IMR-90 (cell line): ENCODE data around the gene TOMM40. TPM values are rescaled to one million over a fixed set of nuclear protein-coding genes. Genes with fewer than 3 reads are reported as not detected.

Experiments
- ATAC-seq: fragments of 200-7000 bp; cut with Tn5 transposase; 2 replicates; pipeline ENCODE4 v1.9.1; 2020; ENCODE audit warnings: low read depth, mild to moderate bottlenecking, moderate library complexity
- BruUV-seq: library from RNA; stranded (reverse); fragments of 400-500 nt; replicated peaks from 2 replicates; lab custom pipeline; 2021; lab: Mats Ljungman, UMichigan
- CTCF ChIA-PET: fragments of 300-600 bp; formaldehyde crosslinking; extraction: SDS; loops from one replicate; lab custom pipeline; 2021; ENCODE audit warnings: antibody characterized with exemption; lab: Yijun Ruan, JAX
- POLR2A ChIA-PET: fragments of 300-600 bp; sonication (Branson Sonifier 250); formaldehyde crosslinking; loops from one replicate; lab custom pipeline; 2022; ENCODE audit warnings: antibody characterized with exemption; ENCODE audit not compliant: unreplicated experiment; lab: Charles Lee
- DNase-seq: peaks from one replicate; pipeline ENCODE4 v3.0.0; 2013
- H2AFZ ChIP-seq: replicated peaks from 2 replicates; pipeline ENCODE3; 2013; ENCODE audit warnings: low read length, mild to moderate bottlenecking; ENCODE audit not compliant: poor library complexity
- H2AK5ac ChIP-seq: 2 replicates; pipeline ENCODE4 v1.6.1; 2013; ENCODE audit warnings: low read depth, low read length, inconsistent platforms
- H2AK9ac ChIP-seq: replicated peaks from 2 replicates; pipeline ENCODE3; 2013; ENCODE audit warnings: mild to moderate bottlenecking, low read depth, low read length, moderate library complexity; ENCODE audit not compliant: poor library complexity
- H2BK120ac ChIP-seq: 2 replicates; pipeline ENCODE4 v1.6.1; 2013; ENCODE audit warnings: low read depth, low read length, inconsistent platforms
- H2BK15ac ChIP-seq: 3 replicates; pipeline ENCODE4 v1.6.1; 2013; ENCODE audit warnings: low read depth, low read length, inconsistent platforms
- H2BK20ac ChIP-seq: 2 replicates; pipeline ENCODE4 v1.6.1; 2013; ENCODE audit warnings: low read depth, mild to moderate bottlenecking, inconsistent platforms, low read length, moderate library complexity
- H2BK5ac ChIP-seq: 2 replicates; pipeline ENCODE4 v1.6.1; 2013; ENCODE audit warnings: mild to moderate bottlenecking, low read depth, low read length, inconsistent platforms; ENCODE audit not compliant: poor library complexity, severe bottlenecking
- H3K14ac ChIP-seq: replicated peaks from 2 replicates; pipeline ENCODE4 v1.6.1; 2013; ENCODE audit warnings: low read depth, low read length, inconsistent platforms
- H3K18ac ChIP-seq: 2 replicates; pipeline ENCODE4 v1.6.1; 2013; ENCODE audit warnings: low read depth, low read length, control low read depth
- H3K23ac ChIP-seq: 2 replicates; pipeline ENCODE4 v1.6.1; 2013; ENCODE audit warnings: low read depth, low read length, inconsistent platforms
- H3K27ac ChIP-seq: 2 replicates; pipeline ENCODE4 v1.5.1; 2013; ENCODE audit warnings: mild to moderate bottlenecking, control low read depth, low read length; ENCODE audit not compliant: insufficient read depth
- H3K27me3 ChIP-seq: 2 replicates; pipeline ENCODE4 v1.6.1; 2013; ENCODE audit warnings: low read length; ENCODE audit not compliant: control insufficient read depth, insufficient read depth
- H3K36me3 ChIP-seq: 2 replicates; pipeline ENCODE4 v1.6.1; 2013; ENCODE audit warnings: low read length, mixed read lengths; ENCODE audit not compliant: control insufficient read depth, insufficient read depth
- H3K4ac ChIP-seq: 2 replicates; pipeline ENCODE4 v1.6.1; 2013; ENCODE audit warnings: low read depth, low read length, inconsistent platforms
- H3K4me1 ChIP-seq: 2 replicates; pipeline ENCODE4 v1.6.1; 2013; ENCODE audit warnings: low read length, mixed read lengths; ENCODE audit not compliant: control insufficient read depth, insufficient read depth
- H3K4me2 ChIP-seq: 2 replicates; pipeline ENCODE4 v1.6.1; 2013; ENCODE audit warnings: low read depth, mild to moderate bottlenecking, control low read depth, low read length, moderate library complexity
- H3K4me3 ChIP-seq: 2 replicates; pipeline ENCODE4 v1.5.1; 2013; ENCODE audit warnings: low read depth, mild to moderate bottlenecking, control low read depth, low read length, moderate library complexity; ENCODE audit not compliant: insufficient read depth
- H3K56ac ChIP-seq: 2 replicates; pipeline ENCODE4 v1.6.1; 2013; ENCODE audit warnings: low read length, inconsistent platforms; ENCODE audit not compliant: insufficient read depth; ENCODE audit errors: extremely low read depth
- H3K79me1 ChIP-seq, 2 experiments: 2 replicates each; pipeline ENCODE4 v1.6.1; 2013; ENCODE audit warnings: low read length in 2 of 2, inconsistent platforms in 1 of 2, low read depth in 1 of 2
- H3K9ac ChIP-seq: 2 replicates; pipeline ENCODE4 v1.6.1; 2013; ENCODE audit warnings: low read depth, low read length, control low read depth
- H3K9me1 ChIP-seq: 2 replicates; pipeline ENCODE4 v1.6.1; 2013; ENCODE audit warnings: low read length, inconsistent platforms; ENCODE audit not compliant: insufficient read depth
- H3K9me3 ChIP-seq: 2 replicates; pipeline ENCODE4 v1.6.1; 2013; ENCODE audit warnings: low read length; ENCODE audit not compliant: control insufficient read depth, insufficient read depth
- H4K20me1 ChIP-seq: 2 replicates; pipeline ENCODE4 v1.6.1; 2013; ENCODE audit warnings: low read length, inconsistent platforms; ENCODE audit not compliant: insufficient read depth
- H4K5ac ChIP-seq: 2 replicates; pipeline ENCODE4 v1.6.1; 2013; ENCODE audit warnings: mild to moderate bottlenecking, low read depth, low read length, control low read depth
- H4K8ac ChIP-seq, 2 experiments: 2 replicates each; pipeline ENCODE4 v1.6.1; 2013; ENCODE audit warnings: low read depth in 2 of 2, low read length in 2 of 2, control low read depth in 1 of 2, inconsistent platforms in 1 of 2
- H4K91ac ChIP-seq: 2 replicates; pipeline ENCODE4 v1.6.1; 2013; ENCODE audit warnings: low read depth, low read length, inconsistent platforms; ENCODE audit not compliant: insufficient read depth
- BHLHE40 ChIP-seq: fragments of 150-350 bp; IDR thresholded peaks from 2 replicates; pipeline ENCODE4 v1.6.1; 2016; ENCODE audit warnings: mild to moderate bottlenecking, low read depth, low read length
- CEBPB ChIP-seq: IDR thresholded peaks from 2 replicates; pipeline ENCODE4 v1.6.1; 2012; ENCODE audit warnings: low read depth, low read length, improper control_type of control experiment
- CHD1 ChIP-seq: IDR thresholded peaks from 2 replicates; pipeline ENCODE4 v1.6.1; 2012; ENCODE audit warnings: low read depth, low read length, improper control_type of control experiment
- FOS ChIP-seq: fragments of 150-350 bp; IDR thresholded peaks from 2 replicates; pipeline ENCODE4 v1.6.1; 2016; ENCODE audit warnings: low read depth, low read length
- MAFK ChIP-seq: IDR thresholded peaks from 2 replicates; pipeline ENCODE4 v1.6.1; 2012; ENCODE audit warnings: low read depth, low read length, improper control_type of control experiment
- MAZ ChIP-seq: IDR thresholded peaks from 2 replicates; pipeline ENCODE4 v1.6.1; 2012; ENCODE audit warnings: low read depth, mild to moderate bottlenecking, low read length, improper control_type of control experiment, moderate library complexity, borderline replicate concordance
- MXI1 ChIP-seq: IDR thresholded peaks from 2 replicates; pipeline ENCODE4 v1.6.1; 2012; ENCODE audit warnings: low read depth, mild to moderate bottlenecking, low read length, moderate library complexity, borderline replicate concordance
- NFE2L2 ChIP-seq: fragments of 150-350 bp; IDR thresholded peaks from 2 replicates; pipeline ENCODE4 v1.6.1; 2016; ENCODE audit warnings: low read depth, mild to moderate bottlenecking, low read length
- POLR2A ChIP-seq: IDR thresholded peaks from 2 replicates; pipeline ENCODE4 v1.6.1; 2012; ENCODE audit warnings: mild to moderate bottlenecking, low read depth, low read length
- RAD21 ChIP-seq: IDR thresholded peaks from 2 replicates; pipeline ENCODE4 v1.6.1; 2012; ENCODE audit warnings: low read length, improper control_type of control experiment
- RCOR1 ChIP-seq: IDR thresholded peaks from 2 replicates; pipeline ENCODE4 v1.6.1; 2012; ENCODE audit warnings: mild to moderate bottlenecking, low read length, improper control_type of control experiment; ENCODE audit not compliant: insufficient replicate concordance
- RFX5 ChIP-seq: IDR thresholded peaks from 2 replicates; pipeline ENCODE4 v1.8.0; 2012; ENCODE audit warnings: low read depth, mild to moderate bottlenecking, low read length, moderate library complexity
- SMC3 ChIP-seq: fragments of 150-350 bp; IDR thresholded peaks from 2 replicates; pipeline ENCODE4 v1.6.1; 2016; ENCODE audit warnings: low read depth, mild to moderate bottlenecking, antibody characterized with exemption, low read length, moderate library complexity
- USF2 ChIP-seq: fragments of 150-350 bp; IDR thresholded peaks from 2 replicates; pipeline ENCODE4 v1.6.1; 2017; ENCODE audit warnings: mild to moderate bottlenecking, antibody characterized with exemption, low read length, low read depth
- WGBS, 2 experiments: methylation state at CpG; one replicate each; pipeline versions ENCODE4 v1.1.5 to v1.1.7; 2013; ENCODE audit warnings: missing lambda C conversion rate in 2 of 2; ENCODE audit not compliant: insufficient read length in 1 of 2; ENCODE audit errors: extremely low coverage in 2 of 2; 5-methylcytosine and 5-hydroxymethylcytosine counted together
- dilution Hi-C: fragments of 300-500 bp; cut with HindIII; formaldehyde crosslinking; loops from one replicate; pipeline ENCODE4 v1.14.3; 2018; ENCODE audit warnings: low sequenced_read_pairs; ENCODE audit not compliant: unreplicated experiment
- in situ Hi-C: fragments of 300-500 bp; cut with MboI; formaldehyde crosslinking; loops from 3 replicates; pipeline ENCODE4 v1.14.3; 2019; ENCODE audit warnings: low sequenced_read_pairs, inconsistent platforms, mixed read lengths
- intact Hi-C: fragments of 100-400 bp; cut with micrococcal nuclease; formaldehyde crosslinking; loops from 2 replicates; pipeline ENCODE4 v1.10.0; 2022
- polyA plus RNA-seq, 3 experiments: library from polyadenylated mRNA; depleted of rRNA; stranded (reverse); fragments of >200 nt; gene quantifications; 2 replicates each; pipeline ENCODE4 v1.2.3, GENCODE V29; 2012; ENCODE audit warnings: low replicate concordance in 1 of 3
- total RNA-seq: library from RNA; depleted of rRNA; stranded (reverse); fragments of >200 nt; gene quantifications from 2 replicates; pipeline ENCODE4 v1.2.3, GENCODE V29; 2012
- TF ChIP-seq, protein P1 (sequence below): fragments of 150-350 bp; IDR thresholded peaks from 2 replicates; pipeline ENCODE4 v1.6.1; 2016; ENCODE audit warnings: low read depth, mild to moderate bottlenecking, low read length, moderate library complexity, borderline replicate concordance
- TF ChIP-seq, protein P2 (sequence below): conservative IDR thresholded peaks from 2 replicates; pipeline ENCODE4 v1.5.1; 2012; ENCODE audit warnings: mild to moderate bottlenecking, low read depth, low read length, improper control_type of control experiment

The TOMM40 gene
- total and polyA plus RNA-seq, 2 of the 4 experiments (the other 2 are of a cell fraction) = 54.8 to 62.6 TPM

DNA sequence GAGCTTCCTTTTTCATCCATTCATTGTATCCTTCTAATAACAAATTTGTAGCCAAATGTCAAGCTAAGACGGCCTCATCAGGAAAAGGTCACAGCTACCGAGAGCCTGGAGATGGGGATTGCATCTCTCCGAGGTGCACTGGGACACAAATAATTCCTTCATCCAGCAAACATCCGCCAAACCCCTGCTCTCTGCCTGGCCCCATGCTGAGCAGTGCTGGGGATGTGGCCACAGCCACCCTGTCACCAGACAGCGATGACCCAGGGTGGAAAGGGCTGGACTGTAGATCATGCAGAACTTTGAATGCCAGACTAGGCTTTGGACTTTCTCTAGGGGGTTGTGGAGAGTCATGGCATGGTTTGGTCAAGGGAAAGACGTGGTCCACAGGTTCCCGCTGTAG lies 1.9 kb downstream of the TOMM40 start:
- Histone ChIP-seq H3K36me3 (peaks cover 45% of the 10 kb centered on the region), H4K91ac (no peak overlapping the region), H3K4me3 (no peak overlapping the region), H3K27ac (no peak overlapping the region), H2BK5ac (no peak overlapping the region), H3K4me2 (no peak overlapping the region), H2AFZ (no peak overlapping the region), H2AK5ac (no peak overlapping the region), H2BK15ac (no peak overlapping the region), H3K9me1 (peaks cover 7% of the 10 kb centered on the region), H3K9me3 (no peaks in the 10 kb centered on the region), H4K20me1 (peaks cover 10% of the 10 kb centered on the region), H4K8ac (no peak overlapping the region), H3K14ac (no peak overlapping the region), H3K56ac (no peak overlapping the region), H3K9ac (no peak overlapping the region), H3K23ac (no peak overlapping the region), H3K79me1 (peaks cover 20 to 43% of the 10 kb centered on the region in 2 experiments), H3K4me1 (peaks cover 4% of the 10 kb centered on the region), H3K4ac (no peak overlapping the region), H3K27me3 (no peaks in the 10 kb centered on the region), H4K5ac (no peak overlapping the region), H2BK120ac (no peak overlapping the region), H2BK20ac (no peak overlapping the region), H3K18ac (no peak overlapping the region), H2AK9ac (no peak overlapping the region)
- POLR2A ChIA-PET = no interaction called here
- DNase-seq = no peak
- ATAC-seq = no peak
- dilution Hi-C loops (no loop called here), intact Hi-C loops (no loop called here), in situ Hi-C loops (no loop called here)
- BruUV-seq = no TSS peak
- 100% methylated on average over 3 of the region's 7 CpGs; no CpG with 5 or more reads in 1 of the 2 experiments for WGBS, 2 experiments
- TF ChIP-seq CHD1 = no peak
- no peak for TF ChIP-seq BHLHE40
- TF ChIP-seq CEBPB = no peak
- TF ChIP-seq, protein P1, sequence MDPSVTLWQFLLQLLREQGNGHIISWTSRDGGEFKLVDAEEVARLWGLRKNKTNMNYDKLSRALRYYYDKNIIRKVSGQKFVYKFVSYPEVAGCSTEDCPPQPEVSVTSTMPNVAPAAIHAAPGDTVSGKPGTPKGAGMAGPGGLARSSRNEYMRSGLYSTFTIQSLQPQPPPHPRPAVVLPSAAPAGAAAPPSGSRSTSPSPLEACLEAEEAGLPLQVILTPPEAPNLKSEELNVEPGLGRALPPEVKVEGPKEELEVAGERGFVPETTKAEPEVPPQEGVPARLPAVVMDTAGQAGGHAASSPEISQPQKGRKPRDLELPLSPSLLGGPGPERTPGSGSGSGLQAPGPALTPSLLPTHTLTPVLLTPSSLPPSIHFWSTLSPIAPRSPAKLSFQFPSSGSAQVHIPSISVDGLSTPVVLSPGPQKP = no peak
- no peak for TF ChIP-seq SMC3
- TF ChIP-seq RAD21 = no peak
- TF ChIP-seq MXI1 = no peak
- TF ChIP-seq MAFK = no peak
- no peak for TF ChIP-seq POLR2A
- TF ChIP-seq NFE2L2 = no peak
- TF ChIP-seq RCOR1 = no peak
- no peak for TF ChIP-seq RFX5
- no peak for TF ChIP-seq USF2
- TF ChIP-seq MAZ = no peak
- no peak for TF ChIP-seq FOS
- TF ChIP-seq, protein P2, sequence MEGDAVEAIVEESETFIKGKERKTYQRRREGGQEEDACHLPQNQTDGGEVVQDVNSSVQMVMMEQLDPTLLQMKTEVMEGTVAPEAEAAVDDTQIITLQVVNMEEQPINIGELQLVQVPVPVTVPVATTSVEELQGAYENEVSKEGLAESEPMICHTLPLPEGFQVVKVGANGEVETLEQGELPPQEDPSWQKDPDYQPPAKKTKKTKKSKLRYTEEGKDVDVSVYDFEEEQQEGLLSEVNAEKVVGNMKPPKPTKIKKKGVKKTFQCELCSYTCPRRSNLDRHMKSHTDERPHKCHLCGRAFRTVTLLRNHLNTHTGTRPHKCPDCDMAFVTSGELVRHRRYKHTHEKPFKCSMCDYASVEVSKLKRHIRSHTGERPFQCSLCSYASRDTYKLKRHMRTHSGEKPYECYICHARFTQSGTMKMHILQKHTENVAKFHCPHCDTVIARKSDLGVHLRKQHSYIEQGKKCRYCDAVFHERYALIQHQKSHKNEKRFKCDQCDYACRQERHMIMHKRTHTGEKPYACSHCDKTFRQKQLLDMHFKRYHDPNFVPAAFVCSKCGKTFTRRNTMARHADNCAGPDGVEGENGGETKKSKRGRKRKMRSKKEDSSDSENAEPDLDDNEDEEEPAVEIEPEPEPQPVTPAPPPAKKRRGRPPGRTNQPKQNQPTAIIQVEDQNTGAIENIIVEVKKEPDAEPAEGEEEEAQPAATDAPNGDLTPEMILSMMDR = no peak
- CTCF ChIA-PET = interaction anchor here (0.8 kb wide), 1 partner anchor 59 kb away, joined by 4 read pairs; no protein-coding TSS in a partner anchor
